ENCODE results near the gene KBTBD8.

DNA sequence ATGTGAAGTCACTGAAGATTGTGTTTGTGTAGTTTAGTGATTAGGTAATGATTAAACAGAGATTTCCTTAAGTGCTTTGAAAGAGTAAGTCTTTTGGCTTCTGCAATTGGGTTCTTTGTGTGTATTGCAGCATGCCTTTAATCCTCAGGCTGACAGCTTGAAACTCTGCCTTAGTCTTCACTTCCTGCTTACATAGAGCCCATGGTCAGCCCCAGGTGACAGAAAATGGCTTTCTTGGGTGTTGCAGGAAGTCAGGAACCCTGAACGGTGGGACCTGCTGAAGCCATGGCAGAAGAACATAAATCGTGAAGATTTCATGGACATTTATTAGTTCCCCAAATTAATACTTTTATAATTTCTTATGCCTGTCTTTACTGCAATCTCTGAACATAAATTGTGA lies 61.3 kb downstream of the KBTBD8 start:
- TF ChIP-seq, protein P1, sequence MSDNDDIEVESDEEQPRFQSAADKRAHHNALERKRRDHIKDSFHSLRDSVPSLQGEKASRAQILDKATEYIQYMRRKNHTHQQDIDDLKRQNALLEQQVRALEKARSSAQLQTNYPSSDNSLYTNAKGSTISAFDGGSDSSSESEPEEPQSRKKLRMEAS (IDR thresholded peaks at IDR 0.05): no peak
- TF ChIP-seq SP1 (IDR thresholded peaks at IDR 0.05; ENCODE audit: low read depth, low read length): no peak
- TF ChIP-seq, protein P2, sequence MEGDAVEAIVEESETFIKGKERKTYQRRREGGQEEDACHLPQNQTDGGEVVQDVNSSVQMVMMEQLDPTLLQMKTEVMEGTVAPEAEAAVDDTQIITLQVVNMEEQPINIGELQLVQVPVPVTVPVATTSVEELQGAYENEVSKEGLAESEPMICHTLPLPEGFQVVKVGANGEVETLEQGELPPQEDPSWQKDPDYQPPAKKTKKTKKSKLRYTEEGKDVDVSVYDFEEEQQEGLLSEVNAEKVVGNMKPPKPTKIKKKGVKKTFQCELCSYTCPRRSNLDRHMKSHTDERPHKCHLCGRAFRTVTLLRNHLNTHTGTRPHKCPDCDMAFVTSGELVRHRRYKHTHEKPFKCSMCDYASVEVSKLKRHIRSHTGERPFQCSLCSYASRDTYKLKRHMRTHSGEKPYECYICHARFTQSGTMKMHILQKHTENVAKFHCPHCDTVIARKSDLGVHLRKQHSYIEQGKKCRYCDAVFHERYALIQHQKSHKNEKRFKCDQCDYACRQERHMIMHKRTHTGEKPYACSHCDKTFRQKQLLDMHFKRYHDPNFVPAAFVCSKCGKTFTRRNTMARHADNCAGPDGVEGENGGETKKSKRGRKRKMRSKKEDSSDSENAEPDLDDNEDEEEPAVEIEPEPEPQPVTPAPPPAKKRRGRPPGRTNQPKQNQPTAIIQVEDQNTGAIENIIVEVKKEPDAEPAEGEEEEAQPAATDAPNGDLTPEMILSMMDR (IDR thresholded peaks at IDR 0.05; ENCODE audit: control extremely low read depth in 1 of 3, insufficient read depth in 1 of 3, low read depth in 1 of 3, low read length in 3 of 3): no peak
- TF ChIP-seq, protein P3, sequence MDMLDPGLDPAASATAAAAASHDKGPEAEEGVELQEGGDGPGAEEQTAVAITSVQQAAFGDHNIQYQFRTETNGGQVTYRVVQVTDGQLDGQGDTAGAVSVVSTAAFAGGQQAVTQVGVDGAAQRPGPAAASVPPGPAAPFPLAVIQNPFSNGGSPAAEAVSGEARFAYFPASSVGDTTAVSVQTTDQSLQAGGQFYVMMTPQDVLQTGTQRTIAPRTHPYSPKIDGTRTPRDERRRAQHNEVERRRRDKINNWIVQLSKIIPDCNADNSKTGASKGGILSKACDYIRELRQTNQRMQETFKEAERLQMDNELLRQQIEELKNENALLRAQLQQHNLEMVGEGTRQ (IDR thresholded peaks at IDR 0.05; ENCODE audit: low read length): no peak
- TF ChIP-seq POLR2A (IDR thresholded peaks at IDR 0.05; ENCODE audit: control extremely low read depth in 1 of 2, low read depth in 2 of 2, low read length in 2 of 2): no peak
- TF ChIP-seq EP300 (IDR thresholded peaks at IDR 0.05; ENCODE audit: borderline replicate concordance in 1 of 2, low read depth in 2 of 2, low read length in 2 of 2): no peak
- TF ChIP-seq ZNF274 (IDR thresholded peaks at IDR 0.05; ENCODE audit: borderline replicate concordance, extremely low read depth, low read length): no peak
- no peak for TF ChIP-seq RFX5 (IDR thresholded peaks at IDR 0.05; ENCODE audit: borderline replicate concordance, low read depth, low read length)
- TF ChIP-seq SRF (IDR thresholded peaks at IDR 0.05; ENCODE audit: low read depth, low read length): no peak
- TF ChIP-seq TCF12 (IDR thresholded peaks at IDR 0.05; ENCODE audit: low read depth, low read length): no peak
- TF ChIP-seq, protein P4, sequence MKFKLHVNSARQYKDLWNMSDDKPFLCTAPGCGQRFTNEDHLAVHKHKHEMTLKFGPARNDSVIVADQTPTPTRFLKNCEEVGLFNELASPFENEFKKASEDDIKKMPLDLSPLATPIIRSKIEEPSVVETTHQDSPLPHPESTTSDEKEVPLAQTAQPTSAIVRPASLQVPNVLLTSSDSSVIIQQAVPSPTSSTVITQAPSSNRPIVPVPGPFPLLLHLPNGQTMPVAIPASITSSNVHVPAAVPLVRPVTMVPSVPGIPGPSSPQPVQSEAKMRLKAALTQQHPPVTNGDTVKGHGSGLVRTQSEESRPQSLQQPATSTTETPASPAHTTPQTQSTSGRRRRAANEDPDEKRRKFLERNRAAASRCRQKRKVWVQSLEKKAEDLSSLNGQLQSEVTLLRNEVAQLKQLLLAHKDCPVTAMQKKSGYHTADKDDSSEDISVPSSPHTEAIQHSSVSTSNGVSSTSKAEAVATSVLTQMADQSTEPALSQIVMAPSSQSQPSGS (IDR thresholded peaks at IDR 0.05; ENCODE audit: low read length): no peak
- no peak for TF ChIP-seq RBBP5 (IDR thresholded peaks at IDR 0.05; ENCODE audit: borderline replicate concordance, low read depth, low read length)
